Activated CD8-positive, alpha-beta memory T cell treated with anti-CD3 and anti-CD28 coated beads for 36 hours (primary cell): ENCODE measurements around the gene ARHGDIA. TPM values are rescaled to one million over a fixed set of nuclear protein-coding genes. Genes with fewer than 3 reads are reported as not detected.

ENCODE experiments used
- CTCF ChIA-PET: fragments of 350-600 bp; sonication (Branson Sonifier 250); formaldehyde crosslinking; loops from one replicate; lab custom pipeline; 2021; ENCODE audit warnings: antibody characterized with exemption; lab: Charles Lee
- POLR2A ChIA-PET: fragments of 350-600 bp; sonication (Branson Sonifier 250); formaldehyde crosslinking; loops from one replicate; lab custom pipeline; 2021; ENCODE audit warnings: antibody characterized with exemption; lab: Charles Lee
- total RNA-seq, 2 experiments: library from RNA; stranded (reverse); gene quantifications; one replicate each; pipeline ENCODE4 v1.2.3, GENCODE V29; 2021

Gene ARHGDIA
- total RNA-seq, 2 experiments from 2014 or later, result 669 to 688 TPM

DNA sequence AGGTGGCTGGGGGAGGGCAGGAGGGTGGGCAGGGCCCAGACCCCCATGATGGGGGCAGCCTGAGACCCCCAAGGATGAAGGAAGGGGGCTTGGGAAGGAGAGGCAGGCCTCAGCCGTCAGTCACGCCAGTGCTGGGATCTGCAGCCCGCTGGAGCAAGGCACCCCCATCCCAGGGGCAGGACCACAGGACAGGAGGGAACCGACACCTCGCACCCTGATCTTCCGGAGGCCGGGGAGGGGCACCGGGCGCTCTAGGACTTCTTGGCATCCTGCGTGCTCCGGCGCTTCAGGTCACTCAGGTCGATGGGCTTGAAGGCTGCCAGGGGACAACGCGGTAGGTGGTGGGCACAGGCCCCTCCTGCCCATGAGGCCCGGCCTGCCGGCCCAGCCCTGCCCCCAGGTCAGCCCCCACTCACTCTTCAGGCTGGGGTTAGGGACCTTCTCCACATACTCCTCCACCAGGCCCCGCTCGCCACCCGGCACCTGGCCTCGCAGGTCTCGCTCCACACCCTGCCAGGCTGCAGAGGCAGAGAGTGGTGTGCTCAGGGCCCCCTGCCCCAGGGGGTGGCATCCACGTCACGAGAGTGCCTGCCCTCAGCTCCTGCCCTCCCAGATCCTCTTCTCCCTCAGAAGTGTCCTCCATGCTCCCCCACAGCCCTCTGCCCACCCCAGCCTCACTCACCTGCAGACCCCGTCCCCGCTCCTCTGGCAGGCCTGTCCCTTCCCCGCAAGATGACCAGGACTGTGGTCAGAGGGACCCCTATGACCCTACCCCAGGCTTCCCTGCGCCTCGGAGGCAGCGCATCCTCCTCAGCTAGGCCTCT is 47.9 kb downstream of the ARHGDIA start:
- CTCF ChIA-PET, result no interaction called here
- POLR2A ChIA-PET, result no interaction called here

- ChIA-PET POLR2A (no interaction called here), CTCF (interaction anchor here (0.5 kb wide), 1 partner anchor 97 kb away, joined by 4 read pairs; no protein-coding TSS in a partner anchor)
Observed at GRCh38 chr17:81822312-81822637, 48.9 kb downstream of the ARHGDIA start.

- ChIA-PET POLR2A (no interaction called here), CTCF (interaction anchor here (0.5 kb wide), 1 partner anchor 97 kb away, joined by 4 read pairs; no protein-coding TSS in a partner anchor)
Observed at GRCh38 chr17:81821603-81822311, 49.4 kb downstream of the ARHGDIA start.

- ChIA-PET CTCF (no interaction called here), POLR2A (no interaction called here)
Observed at GRCh38 chr17:81821147-81821546, 50.0 kb downstream of the ARHGDIA start.

DNA sequence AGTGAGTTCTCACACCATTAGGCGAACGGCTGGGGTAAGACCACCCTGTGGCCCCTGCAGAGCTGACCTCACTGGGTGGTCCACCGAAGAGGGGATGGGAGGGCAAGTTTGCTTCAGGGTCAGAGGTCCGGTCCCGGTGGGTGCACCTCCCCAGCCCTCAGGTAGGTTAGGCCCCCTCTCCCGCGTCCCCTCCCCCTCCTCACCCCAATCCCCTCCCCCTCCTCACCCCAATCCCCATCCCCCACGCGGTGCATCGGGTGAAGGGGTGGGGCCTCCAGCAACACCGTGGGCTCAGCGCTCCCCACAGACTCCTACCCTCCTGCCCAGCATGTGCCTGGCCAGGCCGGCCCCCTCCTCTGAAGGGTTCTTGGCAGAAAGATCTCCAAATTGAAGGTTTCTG is 51.4 kb downstream of the ARHGDIA start:
- POLR2A ChIA-PET, result no interaction called here
- CTCF ChIA-PET, result no interaction called here

- CTCF ChIA-PET, result no interaction called here
- POLR2A ChIA-PET, result no interaction called here
Observed at GRCh38 chr17:81817758-81818147, 53.4 kb downstream of the ARHGDIA start.

Other genes starting within 250 kb of the ARHGDIA start
- 100 to 1,000 TPM; 114 to 119 TPM for gene NPLOC4, start 234.2 kb downstream of the ARHGDIA start, total RNA-seq
- gene TSPAN10, start 234.1 kb downstream of the ARHGDIA start, total RNA-seq, result under 1 TPM; 0.19 to 0.23 TPM
- 1 to 10 TPM; 2.5 to 4.3 TPM for gene PDE6G, start 214.8 kb downstream of the ARHGDIA start, total RNA-seq
- 10 to 100 TPM; 49.1 to 55.7 TPM for gene OXLD1, start 204.7 kb downstream of the ARHGDIA start, total RNA-seq
- 10 to 100 TPM; 68.7 to 71.9 TPM for gene CCDC137, start 204.6 kb downstream of the ARHGDIA start, total RNA-seq
- 10 to 100 TPM; 17.7 to 18.5 TPM for gene ARL16, start 187.5 kb downstream of the ARHGDIA start, total RNA-seq
- gene HGS, start 187.3 kb downstream of the ARHGDIA start, total RNA-seq, result 100 to 1,000 TPM; 132 to 136 TPM
- gene MRPL12, start 168.0 kb downstream of the ARHGDIA start, total RNA-seq, result 100 to 1,000 TPM; 230 to 235 TPM
- gene SLC25A10, start 159.1 kb downstream of the ARHGDIA start, total RNA-seq, result 10 to 100 TPM; 39.6 to 39.8 TPM
- not detected for gene GCGR, start 67.2 kb downstream of the ARHGDIA start, total RNA-seq
- 10 to 100 TPM; 44.5 to 46.3 TPM for gene MCRIP1, start 38.0 kb downstream of the ARHGDIA start, total RNA-seq
- not detected for gene PPP1R27, start 36.3 kb downstream of the ARHGDIA start, total RNA-seq
- 100 to 1,000 TPM; 493 to 503 TPM for gene P4HB, start 10.8 kb downstream of the ARHGDIA start, total RNA-seq
- 100 to 1,000 TPM; 305 to 310 TPM for gene ALYREF, start 20.2 kb upstream of the ARHGDIA start, total RNA-seq
- gene ANAPC11, start 20.4 kb upstream of the ARHGDIA start, total RNA-seq, result 100 to 1,000 TPM; 147 TPM
- under 1 TPM in 1 of 2 experiments, not detected in 1; 0.17 TPM for gene NPB, start 30.9 kb upstream of the ARHGDIA start, total RNA-seq
- gene PCYT2, start 40.1 kb upstream of the ARHGDIA start, total RNA-seq, result 10 to 100 TPM; 30.4 to 30.9 TPM
- gene SIRT7, start 46.8 kb upstream of the ARHGDIA start, total RNA-seq, result 10 to 100 TPM; 37.1 to 39.7 TPM
- 10 to 100 TPM; 28.2 to 29.7 TPM for gene MAFG, start 56.4 kb upstream of the ARHGDIA start, total RNA-seq
- gene PYCR1, start 66.0 kb upstream of the ARHGDIA start, total RNA-seq, result 100 to 1,000 TPM; 160 to 165 TPM
- not detected for gene MYADML2, start 75.9 kb upstream of the ARHGDIA start, total RNA-seq
- gene NOTUM, start 89.8 kb upstream of the ARHGDIA start, total RNA-seq, result under 1 TPM; 0.38 to 0.40 TPM
- 10 to 100 TPM; 27.9 to 28.8 TPM for gene ASPSCR1, start 106.3 kb upstream of the ARHGDIA start, total RNA-seq
- 100 to 1,000 TPM; 154 to 158 TPM for gene CENPX, start 151.5 kb upstream of the ARHGDIA start, total RNA-seq
- 10 to 100 TPM; 30.2 to 31.3 TPM for gene LRRC45, start 152.0 kb upstream of the ARHGDIA start, total RNA-seq
- gene RAC3, start 160.3 kb upstream of the ARHGDIA start, total RNA-seq, result 1 to 10 TPM; 5.1 TPM
- gene DCXR, start 166.4 kb upstream of the ARHGDIA start, total RNA-seq, result 100 to 1,000 TPM; 119 to 129 TPM
- 10 to 100 TPM; 16.7 to 18.3 TPM for gene RFNG, start 180.5 kb upstream of the ARHGDIA start, total RNA-seq
- gene GPS1, start 180.6 kb upstream of the ARHGDIA start, total RNA-seq, result 100 to 1,000 TPM; 118 TPM
- 100 to 1,000 TPM; 187 to 195 TPM for gene DUS1L, start 194.5 kb upstream of the ARHGDIA start, total RNA-seq
- 100 to 1,000 TPM; 302 to 305 TPM for gene FASN, start 226.9 kb upstream of the ARHGDIA start, total RNA-seq